NCI-H748 treated with DMSO at 0.1 percent for 48 hours (cell line): ENCODE data around the gene RETREG1.
"Not testable (repeated sequence)": the region's sequence is repeated elsewhere in the genome, so short reads cannot be mapped to it uniquely, and the experiment has no call there.

Source experiments
- DNase-seq: peaks from one replicate; lab custom pipeline; 2025; lab: John Stamatoyannopoulos, UW

Gene RETREG1

GRCh38 chr5:16486711-16487111 is 130.1 kb downstream of the RETREG1 start:
- no peak for DNase-seq

GRCh38 chr5:16485656-16486055 is 131.1 kb downstream of the RETREG1 start:
- DNase-seq: no peak

- no peak for DNase-seq
Observed at GRCh38 chr5:16484081-16484480, 132.7 kb downstream of the RETREG1 start.

- DNase-seq: peak; percentile 99
Observed at GRCh38 chr5:16483361-16483760, 133.4 kb downstream of the RETREG1 start.

- DNase-seq: no peak
Observed at GRCh38 chr5:16482891-16483290, 133.9 kb downstream of the RETREG1 start.

GRCh38 chr5:16480821-16481538 is 135.8 kb downstream of the RETREG1 start:
- DNase-seq: no peak

GRCh38 chr5:16480144-16480543 is 136.7 kb downstream of the RETREG1 start:
- DNase-seq: no peak

GRCh38 chr5:16477541-16477940 is 139.3 kb downstream of the RETREG1 start:
- DNase-seq: no peak

- not testable (repeated sequence) for DNase-seq
Observed at GRCh38 chr5:16476417-16476816, 140.4 kb downstream of the RETREG1 start.

GRCh38 chr5:16471387-16471786 is 145.4 kb downstream of the RETREG1 start:
- DNase-seq: no peak

GRCh38 chr5:16467363-16468219 is 149.2 kb downstream of the RETREG1 start:
- DNase-seq: no peak

GRCh38 chr5:16465544-16466432 is 151.0 kb downstream of the RETREG1 start, which contains the start of gene ZNF622:
Gene ZNF622 (minus strand): TSS chr5:16465800. CDS start chr5:16465665, 135 bp downstream.
- peak; percentile 97 for DNase-seq

- no peak for DNase-seq
Observed at GRCh38 chr5:16464664-16465543, 151.9 kb downstream of the RETREG1 start.

- DNase-seq: no peak
Observed at GRCh38 chr5:16464231-16464630, 152.6 kb downstream of the RETREG1 start.

GRCh38 chr5:16461782-16462181 is 155.0 kb downstream of the RETREG1 start:
- no peak for DNase-seq

- DNase-seq: no peak
Observed at GRCh38 chr5:16461026-16461425, 155.8 kb downstream of the RETREG1 start.

GRCh38 chr5:16459451-16459850 is 157.3 kb downstream of the RETREG1 start:
- no peak for DNase-seq

- no peak for DNase-seq
Observed at GRCh38 chr5:16457853-16458252, 158.9 kb downstream of the RETREG1 start.

GRCh38 chr5:16457451-16457850 is 159.3 kb downstream of the RETREG1 start:
- no peak for DNase-seq

- peak; percentile 95 for DNase-seq
Observed at GRCh38 chr5:16456103-16456832, 160.5 kb downstream of the RETREG1 start.
